CD4-positive, alpha-beta T cell (primary cell): ENCODE measurements around the gene SFXN5. TPM values are rescaled to one million over a fixed set of nuclear protein-coding genes. Genes with fewer than 3 reads are reported as not detected.

ENCODE experiments used
- ATAC-seq: fragments of 200-7000 bp; cut with Tn5 transposase; one replicate; pipeline ENCODE4 v1.10.0; 2022; ENCODE audit warnings: mild to moderate bottlenecking; ENCODE audit not compliant: poor library complexity
- CTCF ChIA-PET: fragments of 350-600 bp; sonication (Branson Sonifier 250); formaldehyde crosslinking; loops from one replicate; lab custom pipeline; 2021; ENCODE audit warnings: antibody characterized with exemption, inconsistent platforms; lab: Charles Lee
- POLR2A ChIA-PET: fragments of 350-600 bp; sonication (Branson Sonifier 250); formaldehyde crosslinking; loops from one replicate; lab custom pipeline; 2021; ENCODE audit warnings: antibody characterized with exemption, inconsistent platforms; lab: Charles Lee
- DNase-seq, 14 experiments: peaks; one replicate each; pipeline ENCODE4 v3.0.0-alpha.2; 2013 to 2020; ENCODE audit warnings: mixed read lengths in 2 of 14
- H3K27ac ChIP-seq, 2 donors: one replicate each; pipeline versions ENCODE4 v1.5.1 to v1.7.0; 2013; ENCODE audit warnings: low read length in 2 of 2, low read depth in 1 of 2, mild to moderate bottlenecking in 1 of 2
- H3K27me3 ChIP-seq, 2 experiments: 1 replicate in 1 of 2; 2 replicates in 1 of 2; pipeline versions ENCODE4 v1.6.1 to v1.7.0; 2013; ENCODE audit warnings: low read length in 2 of 2, control low read depth in 1 of 2, mild to moderate bottlenecking in 1 of 2, moderate library complexity in 1 of 2; ENCODE audit not compliant: insufficient read depth in 2 of 2, control insufficient read depth in 1 of 2
- H3K36me3 ChIP-seq: one replicate; pipeline ENCODE4 v1.6.1; 2013; ENCODE audit warnings: low read length, control low read depth; ENCODE audit not compliant: insufficient read depth
- H3K4me1 ChIP-seq: one replicate; pipeline ENCODE4 v1.6.1; 2013; ENCODE audit warnings: low read length, control low read depth; ENCODE audit not compliant: insufficient read depth
- H3K4me3 ChIP-seq: one replicate; pipeline ENCODE4 v1.5.1; 2013; ENCODE audit warnings: mild to moderate bottlenecking, low read length, moderate library complexity
- H3K9me3 ChIP-seq, 2 experiments: 1 replicate in 1 of 2; 2 replicates in 1 of 2; pipeline versions ENCODE4 v1.6.1 to v1.7.0; 2013; ENCODE audit warnings: low read length in 2 of 2, mild to moderate bottlenecking in 2 of 2, control low read depth in 1 of 2, moderate library complexity in 1 of 2; ENCODE audit not compliant: control insufficient read depth in 1 of 2, insufficient read depth in 1 of 2
- H3K27ac Mint-ChIP-seq: one replicate; pipeline ENCODE4 v1.8.0; 2020; ENCODE audit warnings: mixed read lengths
- H3K27me3 Mint-ChIP-seq: one replicate; pipeline ENCODE4 v1.8.0; 2021; ENCODE audit warnings: mixed read lengths
- H3K36me3 Mint-ChIP-seq: one replicate; pipeline ENCODE4 v1.8.0; 2021; ENCODE audit warnings: low read depth, mixed read lengths
- H3K4me1 Mint-ChIP-seq: one replicate; pipeline ENCODE4 v1.8.0; 2021; ENCODE audit warnings: low read depth, mixed read lengths
- H3K4me3 Mint-ChIP-seq: one replicate; pipeline ENCODE4 v1.8.0; 2020; ENCODE audit warnings: mild to moderate bottlenecking, mixed read lengths
- H3K9me3 Mint-ChIP-seq: one replicate; pipeline ENCODE4 v1.8.0; 2020; ENCODE audit warnings: mixed read lengths
- intact Hi-C, 2 experiments: fragments of 100-400 bp; cut with DNase I in 1 of 2; cut with micrococcal nuclease in 1 of 2; formaldehyde crosslinking; loops; one replicate each; pipeline versions ENCODE4 v1.15.1 to v1.9.0; 2023 to 2025; cut with DNase I, micrococcal nuclease
- total RNA-seq, 174 experiments: library from RNA in 2 of 174; stranded (reverse) in 2 of 174; gene quantifications; one replicate each; pipeline ENCODE4 v1.2.3 and lab custom pipeline; 2021 to 2026
- TF ChIP-seq, protein P1 (sequence below): fragments of 200-600 bp; IDR thresholded peaks from one replicate; pipeline ENCODE4 v1.8.0; 2022; ENCODE audit warnings: antibody characterized with exemption, mild to moderate bottlenecking

Gene SFXN5
- total RNA-seq, 2 experiments from 2014 or later = 5.1 to 5.4 TPM

GRCh38 chr2:73004889-73005596 lies 66.5 kb downstream of the SFXN5 start:
- Histone ChIP-seq H3K27me3 (no peaks in the 10 kb centered on the region), H3K4me1 (no peaks in the 10 kb centered on the region), H3K36me3 (no peaks in the 10 kb centered on the region), H3K9me3 (no peaks in the 10 kb centered on the region), H3K27ac (no peak overlapping the region), H3K4me3 (no peak overlapping the region)
- DNase-seq = no peak
- Mint-ChIP-seq H3K27me3 (no peaks in the 10 kb centered on the region), H3K36me3 (no peaks in the 10 kb centered on the region), H3K27ac (no peak overlapping the region), H3K4me3 (no peak overlapping the region), H3K4me1 (no peaks in the 10 kb centered on the region), H3K9me3 (no peaks in the 10 kb centered on the region)
- no peak for ATAC-seq
- intact Hi-C loops = no loop called here
- ChIA-PET POLR2A (no interaction called here), CTCF (no interaction called here)
- TF ChIP-seq, protein P1, sequence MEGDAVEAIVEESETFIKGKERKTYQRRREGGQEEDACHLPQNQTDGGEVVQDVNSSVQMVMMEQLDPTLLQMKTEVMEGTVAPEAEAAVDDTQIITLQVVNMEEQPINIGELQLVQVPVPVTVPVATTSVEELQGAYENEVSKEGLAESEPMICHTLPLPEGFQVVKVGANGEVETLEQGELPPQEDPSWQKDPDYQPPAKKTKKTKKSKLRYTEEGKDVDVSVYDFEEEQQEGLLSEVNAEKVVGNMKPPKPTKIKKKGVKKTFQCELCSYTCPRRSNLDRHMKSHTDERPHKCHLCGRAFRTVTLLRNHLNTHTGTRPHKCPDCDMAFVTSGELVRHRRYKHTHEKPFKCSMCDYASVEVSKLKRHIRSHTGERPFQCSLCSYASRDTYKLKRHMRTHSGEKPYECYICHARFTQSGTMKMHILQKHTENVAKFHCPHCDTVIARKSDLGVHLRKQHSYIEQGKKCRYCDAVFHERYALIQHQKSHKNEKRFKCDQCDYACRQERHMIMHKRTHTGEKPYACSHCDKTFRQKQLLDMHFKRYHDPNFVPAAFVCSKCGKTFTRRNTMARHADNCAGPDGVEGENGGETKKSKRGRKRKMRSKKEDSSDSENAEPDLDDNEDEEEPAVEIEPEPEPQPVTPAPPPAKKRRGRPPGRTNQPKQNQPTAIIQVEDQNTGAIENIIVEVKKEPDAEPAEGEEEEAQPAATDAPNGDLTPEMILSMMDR = no peak

GRCh38 chr2:73004466-73004865 lies 67.0 kb downstream of the SFXN5 start:
- Mint-ChIP-seq H3K27ac (no peak overlapping the region), H3K9me3 (no peaks in the 10 kb centered on the region), H3K4me3 (no peak overlapping the region), H3K4me1 (no peaks in the 10 kb centered on the region), H3K36me3 (no peaks in the 10 kb centered on the region), H3K27me3 (no peaks in the 10 kb centered on the region)
- ChIA-PET POLR2A (no interaction called here), CTCF (no interaction called here)
- Histone ChIP-seq H3K9me3 (no peaks in the 10 kb centered on the region), H3K4me3 (no peak overlapping the region), H3K27ac (no peak overlapping the region), H3K4me1 (no peaks in the 10 kb centered on the region), H3K36me3 (no peaks in the 10 kb centered on the region), H3K27me3 (no peaks in the 10 kb centered on the region)
- intact Hi-C loops = no loop called here
- no peak for DNase-seq
- no peak for ATAC-seq
- TF ChIP-seq, protein P1 = no peak

GRCh38 chr2:73003027-73003426 lies 68.5 kb downstream of the SFXN5 start:
- CTCF ChIA-PET = no interaction called here

More at GRCh38 chr2:73003027-73003426, 68.5 kb downstream of the SFXN5 start:
- no peaks in the 10 kb centered on the region for H3K36me3 ChIP-seq
- intact Hi-C loops = no loop called here
- no peak overlapping the region for H3K27ac ChIP-seq
- no peaks in the 10 kb centered on the region for H3K27me3 ChIP-seq
- no peak overlapping the region for H3K4me3 Mint-ChIP-seq
- H3K27ac Mint-ChIP-seq = no peak overlapping the region
- POLR2A ChIA-PET = no interaction called here
- no peaks in the 10 kb centered on the region for H3K27me3 Mint-ChIP-seq
- no peaks in the 10 kb centered on the region for H3K4me1 Mint-ChIP-seq
- H3K4me1 ChIP-seq = no peaks in the 10 kb centered on the region
- no peak for DNase-seq
- no peaks in the 10 kb centered on the region for H3K9me3 Mint-ChIP-seq
- H3K9me3 ChIP-seq = no peaks in the 10 kb centered on the region
- H3K36me3 Mint-ChIP-seq = no peaks in the 10 kb centered on the region
- no peak overlapping the region for H3K4me3 ChIP-seq
- TF ChIP-seq, protein P1 = no peak
- no peak for ATAC-seq
